Nephron progenitor cell (in vitro differentiated cells): ENCODE results near the gene LPP.

ENCODE experiments used
- DNase-seq: peaks from one replicate; pipeline ENCODE4 v3.0.0; 2021
- H3K27ac Mint-ChIP-seq: 2 replicates; pipeline ENCODE4 v1.8.0; 2021; ENCODE audit warnings: mild to moderate bottlenecking, moderate library complexity, mixed read lengths
- H3K27me3 Mint-ChIP-seq: 2 replicates; pipeline ENCODE4 v1.8.0; 2021; ENCODE audit warnings: mild to moderate bottlenecking, low read depth, mixed read lengths; ENCODE audit not compliant: poor library complexity
- H3K36me3 Mint-ChIP-seq: 2 replicates; pipeline ENCODE4 v1.8.0; 2021; ENCODE audit warnings: low read depth, mixed read lengths
- H3K4me1 Mint-ChIP-seq: 2 replicates; pipeline ENCODE4 v1.8.0; 2021; ENCODE audit warnings: mixed read lengths
- H3K4me3 Mint-ChIP-seq: 2 replicates; pipeline ENCODE4 v1.8.0; 2021; ENCODE audit warnings: mild to moderate bottlenecking, moderate library complexity, mixed read lengths
- H3K9me3 Mint-ChIP-seq: 2 replicates; pipeline ENCODE4 v1.8.0; 2021; ENCODE audit warnings: mild to moderate bottlenecking, moderate library complexity, mixed read lengths
- CTCF ChIP-seq: fragments of 200-600 bp; sonication (generic); IDR thresholded peaks from 2 replicates; pipeline ENCODE4 v1.5.0; 2021; ENCODE audit warnings: antibody characterized with exemption

LPP gene

GRCh38 chr3:188323067-188323842 is 169.3 kb downstream of the LPP start:
- H3K27me3 Mint-ChIP-seq: no peaks in the 10 kb centered on the region
- H3K9me3 Mint-ChIP-seq: peaks cover 1% of the 10 kb centered on the region
- H3K27ac Mint-ChIP-seq: no peak overlapping the region
- H3K4me3 Mint-ChIP-seq: no peak overlapping the region
- no peak for DNase-seq
- no peaks in the 10 kb centered on the region for H3K4me1 Mint-ChIP-seq
- H3K36me3 Mint-ChIP-seq: peaks cover 33% of the 10 kb centered on the region
- TF ChIP-seq CTCF: no peak

- no peak for TF ChIP-seq CTCF
- H3K4me1 Mint-ChIP-seq: peaks cover 8% of the 10 kb centered on the region
- no peak overlapping the region for H3K27ac Mint-ChIP-seq
- no peaks in the 10 kb centered on the region for H3K27me3 Mint-ChIP-seq
- no peak for DNase-seq
- no peak overlapping the region for H3K4me3 Mint-ChIP-seq
- peaks cover 5% of the 10 kb centered on the region for H3K9me3 Mint-ChIP-seq
- peaks cover 45% of the 10 kb centered on the region for H3K36me3 Mint-ChIP-seq
These were observed 172.2 kb downstream of the LPP start for GRCh38 chr3:188326111-188326510.

GRCh38 chr3:188326968-188327367 is 173.0 kb downstream of the LPP start:
- no peak for DNase-seq
- Mint-ChIP-seq H3K27me3 (no peaks in the 10 kb centered on the region), H3K9me3 (peaks cover 5% of the 10 kb centered on the region), H3K27ac (no peak overlapping the region), H3K36me3 (peaks cover 45% of the 10 kb centered on the region), H3K4me3 (no peak overlapping the region), H3K4me1 (peaks cover 13% of the 10 kb centered on the region)
- no peak for TF ChIP-seq CTCF

- TF ChIP-seq CTCF: no peak
- peaks cover 45% of the 10 kb centered on the region for H3K36me3 Mint-ChIP-seq
- H3K27me3 Mint-ChIP-seq: no peaks in the 10 kb centered on the region
- H3K4me3 Mint-ChIP-seq: no peak overlapping the region
- DNase-seq: no peak
- H3K9me3 Mint-ChIP-seq: peaks cover 5% of the 10 kb centered on the region
- H3K27ac Mint-ChIP-seq: no peak overlapping the region
- H3K4me1 Mint-ChIP-seq: peaks cover 13% of the 10 kb centered on the region
These were observed 173.5 kb downstream of the LPP start for GRCh38 chr3:188327433-188327832.

GRCh38 chr3:188330138-188330537 is 176.2 kb downstream of the LPP start:
- no peak for TF ChIP-seq CTCF
- H3K4me3 Mint-ChIP-seq: no peak overlapping the region
- peaks cover 5% of the 10 kb centered on the region for H3K9me3 Mint-ChIP-seq
- peak overlapping the region; percentile 25 for H3K27ac Mint-ChIP-seq
- H3K36me3 Mint-ChIP-seq: peaks cover 37% of the 10 kb centered on the region
- peaks cover 13% of the 10 kb centered on the region for H3K4me1 Mint-ChIP-seq
- H3K27me3 Mint-ChIP-seq: no peaks in the 10 kb centered on the region
- DNase-seq: no peak

GRCh38 chr3:188331166-188331565 is 177.2 kb downstream of the LPP start:
- no peak for TF ChIP-seq CTCF
- Mint-ChIP-seq H3K4me1 (peaks cover 13% of the 10 kb centered on the region), H3K9me3 (peaks cover 5% of the 10 kb centered on the region), H3K27me3 (no peaks in the 10 kb centered on the region), H3K27ac (peak overlapping the region; percentile 13), H3K4me3 (no peak overlapping the region), H3K36me3 (peaks cover 27% of the 10 kb centered on the region)
- DNase-seq: no peak
